ENCODE data around the gene SEC14L3.

The SEC14L3 gene

GRCh38 chr22:30459181-30460052 is 12.4 kb downstream of the SEC14L3 start:
- no peak overlapping the region for H3K27ac ChIP-seq (ENCODE audit: extremely low read depth, low read depth, low read length)
- peak; percentile 93 for TF ChIP-seq REST (tag by site-specific recombination; IDR thresholded peaks at IDR 0.05)
- TF ChIP-seq CTCF (tag by site-specific recombination; IDR thresholded peaks at IDR 0.05) = no peak
- no peak overlapping the region for H3K4me3 ChIP-seq (ENCODE audit: low read depth, low read length)
- H3K9me3 ChIP-seq (ENCODE audit: control insufficient read depth, insufficient read depth, low read depth, low read length) = no peaks in the 10 kb centered on the region
- POLR2A ChIA-PET = no interaction called here
- H3K4me1 ChIP-seq (ENCODE audit: control insufficient read depth, insufficient read depth, low read length) = no peaks in the 10 kb centered on the region
- CTCF ChIA-PET = interaction anchor here (0.6 to 2.4 kb wide), 4 partner anchors 14 to 160 kb away, joined by 3 to 16 read pairs (median 3); no protein-coding TSS in a partner anchor
- no peaks in the 10 kb centered on the region for H3K36me3 ChIP-seq (ENCODE audit: control insufficient read depth in 2 of 2, insufficient read depth in 1 of 2, low read length in 2 of 2)

- H3K9me3 ChIP-seq (ENCODE audit: control insufficient read depth, insufficient read depth, low read depth, low read length) = no peaks in the 10 kb centered on the region
- ChIA-PET POLR2A (no interaction called here), CTCF (interaction anchor here (0.5 to 2.4 kb wide), 3 partner anchors 13 to 1074 kb away, joined by 3 to 16 read pairs (median 3); no protein-coding TSS in a partner anchor)
- H3K36me3 ChIP-seq (ENCODE audit: control insufficient read depth in 2 of 2, insufficient read depth in 1 of 2, low read length in 2 of 2) = no peaks in the 10 kb centered on the region
- no peak overlapping the region for H3K4me3 ChIP-seq (ENCODE audit: low read depth, low read length)
- no peaks in the 10 kb centered on the region for H3K4me1 ChIP-seq (ENCODE audit: control insufficient read depth, insufficient read depth, low read length)
- no peak overlapping the region for H3K27ac ChIP-seq (ENCODE audit: extremely low read depth, low read depth, low read length)
- TF ChIP-seq ZNF629 (tag by site-specific recombination; IDR thresholded peaks at IDR 0.05) (no peak), ZNF133 (tag by site-specific recombination; IDR thresholded peaks at IDR 0.05) (no peak), MEIS1 (CRISPR knock-in tag; IDR thresholded peaks at IDR 0.05; ENCODE audit: borderline replicate concordance) (no peak), ZNF274 (IDR thresholded peaks at IDR 0.05; ENCODE audit: low read length) (no peak), ZNF274 (tag by site-specific recombination; IDR thresholded peaks at IDR 0.05; ENCODE audit: borderline replicate concordance) (no peak), ZNF398 (tag by site-specific recombination; IDR thresholded peaks at IDR 0.05) (no peak), ZNF23 (tag by site-specific recombination; IDR thresholded peaks at IDR 0.05; ENCODE audit: borderline replicate concordance) (no peak), ZNF202 (tag by site-specific recombination; IDR thresholded peaks at IDR 0.05; ENCODE audit: borderline replicate concordance) (no peak), ZNF677 (tag by site-specific recombination; IDR thresholded peaks at IDR 0.05) (no peak), ZNF37A (tag by site-specific recombination; IDR thresholded peaks at IDR 0.05) (no peak)
Observed at GRCh38 chr22:30457981-30458380, 13.8 kb downstream of the SEC14L3 start.
